Right forelimb (tissue), 1 donor: Measurements from ENCODE around the gene MYO1F.
"Not testable (repeated sequence)": the region's sequence is repeated elsewhere in the genome, so short reads cannot be mapped to it uniquely, and the experiment has no call there.

ENCODE experiments used
- DNase-seq: peaks from one replicate; pipeline ENCODE4 v3.0.0-alpha.2; 2018

MYO1F gene

DNA sequence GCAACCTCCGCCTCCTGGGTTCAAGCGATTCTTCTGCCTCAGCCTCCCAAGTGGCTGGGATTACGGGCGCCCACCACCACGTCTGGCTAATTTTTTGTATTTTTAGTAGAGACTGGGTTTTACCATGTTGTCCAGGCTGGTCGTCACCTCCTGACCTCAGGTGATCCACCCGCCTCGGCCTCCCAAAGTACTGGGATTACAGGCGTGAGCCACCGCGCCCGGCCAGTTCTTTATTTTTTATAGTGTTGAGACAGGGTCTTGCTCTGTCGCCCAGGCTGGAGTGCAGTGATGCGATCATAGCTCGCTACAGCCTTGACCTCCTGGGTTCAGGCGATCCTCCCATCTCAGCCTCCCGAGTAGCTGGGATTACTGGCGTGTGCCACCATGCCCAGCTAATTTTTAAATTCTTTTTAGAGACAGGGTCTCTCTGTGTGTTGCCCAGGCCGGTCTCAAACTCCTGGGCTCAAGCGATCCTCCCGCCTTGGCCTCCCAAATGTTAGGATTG, 62.7 kb downstream of the MYO1F start:
- DNase-seq, result not testable (repeated sequence)

DNA sequence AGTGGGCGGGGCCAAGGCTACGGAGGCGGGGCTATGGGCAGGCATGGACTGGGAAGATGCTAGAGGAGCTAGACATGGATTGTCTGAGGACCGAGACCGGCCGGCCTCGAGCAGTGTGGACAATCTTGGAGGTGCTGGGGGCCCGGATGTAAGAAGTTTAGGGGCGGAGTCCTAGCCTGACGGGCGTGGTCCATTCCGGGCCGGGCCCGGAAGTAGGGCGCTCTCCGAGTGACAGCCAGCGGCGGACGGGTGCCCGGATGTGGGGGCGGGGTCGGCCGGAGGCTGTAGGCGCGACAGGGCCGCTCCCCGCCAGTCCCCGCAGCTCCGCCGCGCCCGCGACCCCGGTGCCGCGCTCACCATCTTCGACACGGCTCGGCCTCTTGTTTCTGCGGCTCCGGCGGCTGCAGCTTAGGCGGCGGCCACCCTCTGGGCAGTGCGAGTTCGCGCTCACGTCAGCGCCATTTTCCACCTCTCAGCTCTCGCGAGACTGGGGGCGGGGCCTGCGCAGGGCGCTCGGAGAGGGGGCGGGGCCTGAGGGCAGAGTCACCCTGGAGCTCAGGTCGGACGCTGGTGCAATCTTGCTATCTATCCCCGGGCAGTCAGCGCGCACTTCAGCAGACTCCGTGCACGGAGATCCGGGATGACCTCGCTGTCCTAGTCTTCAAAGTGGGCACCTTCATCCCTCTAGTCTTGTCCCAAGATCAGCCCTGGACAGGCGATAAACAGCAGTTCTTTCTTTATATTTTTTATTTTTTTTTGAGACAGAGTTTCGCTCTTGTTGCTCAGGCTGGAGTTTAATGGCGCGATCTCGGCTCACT, 63.3 kb downstream of the MYO1F start, which contains the start of gene ZNF414:
ZNF414 (minus strand) TSS at position 481 of the 818 bp plus-strand sequence; CDS start at position 360, 121 bp downstream.
- DNase-seq, result peak; percentile 99

DNA sequence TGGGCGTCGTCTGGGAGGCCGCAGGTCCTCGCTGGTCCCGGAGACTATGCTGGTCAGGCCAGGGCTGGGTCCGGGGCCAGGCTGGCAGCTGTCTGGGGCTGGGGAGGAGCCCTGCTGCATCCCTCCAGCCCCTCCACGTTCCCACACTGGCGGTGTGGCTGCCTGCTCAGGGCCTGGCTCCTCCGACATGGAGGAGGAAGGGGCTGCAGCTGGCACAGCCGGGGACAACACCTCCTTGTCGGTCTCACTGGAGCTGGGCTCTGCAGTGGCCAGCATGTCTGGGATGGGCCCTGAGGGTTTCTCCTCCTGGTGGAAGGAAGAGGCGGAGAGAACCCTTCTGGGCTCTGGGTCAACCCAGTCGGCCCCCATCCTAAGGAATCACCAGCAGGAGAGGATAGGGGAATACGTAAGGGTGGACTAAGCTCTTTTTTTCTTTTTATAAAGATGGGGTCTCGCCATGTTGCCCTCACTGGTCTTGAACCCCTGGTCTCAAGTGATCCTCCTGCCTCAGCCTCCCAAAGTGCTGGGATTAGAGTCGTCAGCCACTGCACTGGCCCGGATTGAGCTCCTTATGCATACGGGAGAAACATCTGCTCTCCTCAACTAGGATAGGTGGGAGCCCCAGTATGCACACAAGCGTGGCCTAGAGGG, 64.1 kb downstream of the MYO1F start:
- DNase-seq, result no peak

DNA sequence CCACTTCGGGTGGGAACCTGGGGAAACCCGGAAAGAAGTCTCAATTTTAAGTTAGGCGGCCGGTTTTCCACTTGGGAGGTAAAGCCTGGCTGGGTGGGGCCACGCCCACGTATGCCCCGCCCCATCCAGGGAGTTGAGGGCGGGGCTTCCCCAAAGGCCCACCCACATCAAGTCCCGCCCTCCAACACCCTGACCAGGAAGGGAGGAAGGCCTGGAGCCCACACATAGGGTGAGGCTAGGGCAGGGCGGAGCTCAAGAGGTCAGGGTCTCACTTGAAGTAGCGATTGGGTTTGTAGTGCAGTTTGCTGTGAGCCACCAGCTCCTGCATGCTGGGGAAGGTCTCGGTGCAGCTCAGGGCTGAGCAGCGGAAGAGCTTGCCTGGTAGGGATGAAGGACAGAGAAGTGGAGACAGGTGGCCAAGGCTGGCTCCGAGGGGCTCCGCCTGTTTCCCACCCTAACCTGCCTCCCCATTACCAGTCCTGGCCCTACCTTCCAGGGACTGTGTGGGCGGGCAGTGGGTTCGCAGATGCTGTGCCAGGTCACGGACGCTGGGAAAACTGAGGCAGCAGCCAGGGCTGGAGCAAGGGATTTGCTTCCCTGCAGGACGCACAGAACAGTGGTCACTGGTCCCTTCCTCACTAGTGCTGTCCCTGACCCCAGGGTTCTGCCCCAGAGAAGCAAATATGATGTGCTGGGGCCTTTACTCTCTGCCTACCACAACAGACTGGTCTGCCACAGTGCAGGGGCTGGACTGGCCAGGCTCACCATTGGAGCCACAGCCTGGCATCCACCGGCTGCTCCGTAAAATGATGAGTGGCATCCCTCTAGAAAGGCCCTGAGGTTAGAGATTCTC, 64.9 kb downstream of the MYO1F start:
- no peak for DNase-seq

DNA sequence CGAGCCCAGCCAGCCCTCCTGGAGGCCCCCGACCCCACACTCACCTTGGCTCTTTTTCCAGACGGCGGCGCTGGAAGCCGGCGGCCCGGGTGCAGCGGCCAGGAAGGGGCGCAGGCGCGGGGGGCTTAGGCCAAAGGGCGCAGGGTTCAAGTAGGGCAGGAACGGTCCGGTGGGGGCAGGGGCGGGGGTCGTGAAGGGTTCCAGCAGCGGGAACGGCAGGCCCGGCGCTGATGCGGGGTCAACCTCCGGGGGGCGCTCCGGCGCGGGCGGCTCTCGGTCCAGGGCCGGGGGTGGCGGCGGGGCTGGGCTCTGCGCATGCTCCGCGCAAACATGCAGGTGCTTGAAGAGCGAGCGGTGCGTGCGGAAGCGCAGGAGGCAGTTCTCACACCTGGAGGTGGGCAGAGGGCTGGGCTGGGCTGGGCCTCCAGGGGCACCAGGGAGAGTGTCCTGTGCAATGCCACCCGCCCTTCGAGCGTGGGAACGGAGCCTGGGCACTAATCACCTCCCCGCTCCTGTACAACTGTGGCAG, 65.6 kb downstream of the MYO1F start:
- no peak for DNase-seq

DNA sequence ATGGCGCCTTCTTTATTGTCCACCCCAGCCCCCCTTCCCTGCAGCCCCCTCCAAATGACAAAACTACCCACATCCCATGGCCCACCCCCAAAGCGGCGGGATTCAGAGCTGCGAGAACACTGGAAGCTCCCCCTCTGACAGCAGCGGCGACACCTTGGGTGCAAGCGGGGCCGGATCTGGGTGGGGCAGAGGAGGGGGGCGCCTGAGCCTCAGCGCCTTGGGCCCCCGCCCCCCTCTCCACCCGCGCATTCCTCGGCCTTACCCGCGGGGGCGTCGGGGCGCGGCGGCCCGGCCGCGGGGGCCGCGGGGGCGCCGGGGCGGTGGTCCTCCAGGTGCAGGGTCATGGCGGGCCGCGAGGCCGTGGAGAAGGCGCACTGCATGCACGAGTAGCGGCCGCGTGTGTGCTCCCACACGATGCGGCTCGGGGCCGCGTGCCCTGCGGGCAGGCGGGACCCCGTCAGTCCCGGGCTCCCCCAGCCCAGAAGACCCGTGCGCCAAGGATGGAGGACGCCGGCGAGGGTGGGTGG, 66.6 kb downstream of the MYO1F start:
- no peak for DNase-seq

DNA sequence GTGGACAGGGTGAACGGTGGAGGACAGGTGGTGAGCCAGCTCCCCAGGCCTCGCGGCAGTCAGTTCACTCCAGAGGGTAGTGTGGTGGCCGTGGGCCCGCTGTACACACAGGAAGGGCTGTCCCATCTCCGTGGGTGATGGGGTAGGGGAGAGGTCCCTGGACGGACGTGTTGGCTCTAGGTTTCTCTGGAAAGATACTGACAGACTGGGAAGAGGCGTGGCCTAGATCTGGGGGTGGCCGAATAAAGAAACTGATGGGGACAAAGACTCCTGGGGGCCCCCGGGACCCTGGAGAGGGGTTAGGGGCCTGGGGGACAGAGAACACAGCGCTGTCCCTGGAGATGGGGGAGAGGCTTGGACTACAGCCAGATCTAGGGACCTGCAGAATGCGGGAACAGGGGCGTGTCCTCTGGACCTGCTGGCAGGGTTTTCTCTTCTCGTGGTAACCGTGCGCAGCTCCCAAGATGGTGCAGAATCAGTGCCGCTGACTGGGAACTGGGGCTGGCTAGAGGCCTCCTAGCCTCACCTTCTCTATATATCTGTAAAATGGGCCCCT, 70.8 kb downstream of the MYO1F start:
- DNase-seq, result no peak

DNA sequence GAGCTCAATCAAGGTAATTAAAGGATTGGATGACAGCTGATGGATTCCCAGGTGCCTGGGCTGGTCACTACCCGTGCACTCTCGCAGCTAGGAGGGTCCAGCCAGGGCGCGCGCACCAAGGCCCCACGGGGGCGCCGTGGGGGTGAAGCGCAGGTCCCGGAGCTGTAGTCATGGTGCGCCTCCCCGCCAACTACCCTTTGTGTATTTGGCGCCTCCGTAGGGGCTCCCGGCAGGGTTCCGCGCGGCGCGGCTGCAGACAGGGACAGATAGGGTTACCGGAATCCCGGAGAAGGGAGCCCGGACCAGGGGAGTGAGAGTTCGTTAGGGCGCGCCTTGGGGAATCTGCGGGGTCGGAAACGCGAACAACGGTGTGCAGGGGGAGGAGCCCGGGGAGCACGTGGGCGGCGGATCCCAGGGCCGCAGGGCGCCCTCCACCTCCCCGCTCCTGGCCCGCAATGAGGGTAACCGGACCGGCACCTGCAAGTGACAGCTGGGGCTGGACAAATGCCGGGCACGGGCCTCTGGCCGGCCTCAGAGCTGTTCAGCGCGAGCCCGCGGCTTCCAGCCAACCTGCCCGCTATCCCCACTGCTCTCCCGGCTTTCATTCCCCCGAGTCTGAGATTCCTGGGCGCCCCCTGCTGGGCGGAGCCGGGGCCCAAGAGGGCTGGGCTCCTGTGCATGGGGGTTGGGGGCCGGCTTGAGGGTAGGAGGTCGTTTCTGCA, 71.4 kb downstream of the MYO1F start:
- peak; percentile 85 for DNase-seq

DNA sequence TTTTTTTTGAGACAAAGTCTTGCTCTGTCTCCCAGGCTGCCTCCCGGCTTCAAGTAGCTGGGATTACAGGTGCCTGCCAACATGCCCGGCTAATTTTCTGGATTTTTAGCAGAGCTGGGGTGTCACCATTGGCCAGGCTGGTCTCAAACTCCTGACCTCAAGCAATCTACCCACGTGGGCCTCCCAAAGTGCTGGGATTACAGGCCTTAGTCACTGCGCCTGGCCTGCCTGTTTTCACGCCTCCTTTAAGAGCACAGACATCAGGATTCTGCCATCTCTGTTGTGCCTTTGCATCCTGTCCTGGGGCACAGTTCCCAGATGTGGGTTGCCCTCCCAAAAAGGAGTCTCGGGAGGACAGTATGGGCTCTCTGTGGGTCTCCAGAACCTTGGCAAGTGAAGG, 72.3 kb downstream of the MYO1F start:
- no peak for DNase-seq

DNA sequence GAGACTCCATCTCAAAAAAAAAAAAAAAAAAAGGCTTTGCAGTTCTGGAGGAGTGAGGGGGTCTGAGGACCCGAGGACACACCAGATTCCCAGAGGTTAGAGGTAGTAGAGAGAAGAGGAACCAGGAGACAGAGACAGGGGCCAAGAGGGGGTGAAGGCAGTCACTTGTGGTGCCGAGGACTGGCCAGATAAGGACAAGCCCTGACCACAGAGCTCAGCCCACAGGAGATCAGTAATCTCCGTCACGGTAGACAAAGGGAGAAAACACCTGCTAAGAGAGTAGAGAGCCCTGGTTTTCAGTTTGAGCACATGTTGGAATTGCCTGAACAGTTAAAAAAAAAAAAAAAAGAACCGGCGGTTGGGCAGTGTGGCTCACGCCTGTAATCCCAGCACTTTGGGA, 73.1 kb downstream of the MYO1F start:
- DNase-seq, result no peak

DNA sequence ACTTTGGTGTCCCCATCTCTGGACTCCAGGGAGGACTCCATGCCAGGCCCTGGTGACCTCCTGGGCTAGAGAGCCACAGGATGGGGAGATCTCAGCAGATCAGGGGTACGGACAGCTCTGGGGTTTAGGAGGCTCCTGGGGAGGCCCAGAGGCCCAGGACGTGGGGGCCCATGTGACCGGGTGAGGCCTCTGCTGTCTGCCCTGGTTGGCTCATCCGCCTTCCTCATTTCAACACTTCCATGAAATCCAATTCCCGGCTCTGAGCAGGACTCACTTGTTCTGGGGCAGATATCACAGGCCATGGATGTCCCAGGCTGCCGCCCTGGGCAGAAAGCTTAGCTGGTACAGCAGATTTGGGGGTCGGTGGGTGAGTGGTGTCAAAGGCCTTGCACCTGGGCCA, 73.7 kb downstream of the MYO1F start:
- DNase-seq, result no peak

DNA sequence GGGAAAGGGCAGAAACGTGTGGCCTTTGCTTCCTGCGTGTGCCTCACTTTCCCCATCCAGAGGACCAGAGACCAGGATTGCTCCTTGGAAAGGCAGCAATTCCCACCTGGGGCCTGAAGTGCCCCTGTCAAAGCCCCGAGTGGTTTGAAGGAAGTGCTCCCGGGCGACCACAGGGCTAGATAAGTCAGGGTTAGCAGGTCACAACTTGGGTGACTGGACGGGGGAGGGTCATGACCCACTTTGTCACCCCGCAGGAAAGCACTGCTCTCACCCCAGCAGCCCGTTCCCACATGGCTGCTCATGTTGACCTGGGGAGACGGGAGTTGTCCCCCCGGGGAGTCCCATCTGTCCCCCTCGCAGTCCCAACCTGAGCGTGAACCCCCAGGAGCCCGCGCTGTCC, 75.3 kb downstream of the MYO1F start:
- no peak for DNase-seq

DNA sequence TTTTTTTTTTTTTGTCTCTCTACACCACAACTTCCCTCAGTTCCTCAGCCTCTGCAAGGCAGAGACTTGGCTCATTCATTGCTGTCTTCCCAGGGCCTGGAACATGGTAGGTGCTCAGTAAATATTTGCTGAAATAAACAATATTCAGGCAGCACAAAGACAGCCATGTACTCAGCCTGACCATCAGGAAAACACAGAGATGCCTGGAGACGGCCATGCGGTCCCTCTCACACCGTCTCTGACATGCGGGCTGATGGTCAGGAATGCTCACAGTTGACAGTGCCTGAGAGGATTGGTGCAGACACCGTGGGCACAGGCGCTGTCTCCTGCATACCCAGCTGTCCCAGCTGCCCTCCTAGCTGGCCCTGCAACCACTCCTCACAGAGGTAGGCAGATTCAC, 75.7 kb downstream of the MYO1F start:
- no peak for DNase-seq

DNA sequence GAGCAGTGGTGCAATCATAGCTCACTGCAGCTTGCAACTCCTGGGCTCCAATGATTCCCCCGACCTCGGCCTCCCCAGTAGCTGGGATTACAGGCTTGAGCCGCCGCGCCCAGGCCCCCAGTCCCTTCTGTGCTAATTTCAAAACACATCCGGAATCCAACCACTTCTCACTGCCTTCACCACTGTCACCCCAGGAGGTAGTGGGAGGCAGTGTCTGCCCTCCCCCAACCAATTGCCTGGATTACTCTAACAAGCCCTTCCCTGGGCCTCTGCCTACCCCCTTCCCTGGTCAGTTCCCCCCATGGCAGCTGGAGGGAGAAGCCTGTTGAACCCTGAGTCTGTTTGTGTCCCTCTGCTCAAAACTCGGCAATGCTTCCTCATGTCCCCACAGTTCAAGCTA, 77.1 kb downstream of the MYO1F start:
- no peak for DNase-seq

DNA sequence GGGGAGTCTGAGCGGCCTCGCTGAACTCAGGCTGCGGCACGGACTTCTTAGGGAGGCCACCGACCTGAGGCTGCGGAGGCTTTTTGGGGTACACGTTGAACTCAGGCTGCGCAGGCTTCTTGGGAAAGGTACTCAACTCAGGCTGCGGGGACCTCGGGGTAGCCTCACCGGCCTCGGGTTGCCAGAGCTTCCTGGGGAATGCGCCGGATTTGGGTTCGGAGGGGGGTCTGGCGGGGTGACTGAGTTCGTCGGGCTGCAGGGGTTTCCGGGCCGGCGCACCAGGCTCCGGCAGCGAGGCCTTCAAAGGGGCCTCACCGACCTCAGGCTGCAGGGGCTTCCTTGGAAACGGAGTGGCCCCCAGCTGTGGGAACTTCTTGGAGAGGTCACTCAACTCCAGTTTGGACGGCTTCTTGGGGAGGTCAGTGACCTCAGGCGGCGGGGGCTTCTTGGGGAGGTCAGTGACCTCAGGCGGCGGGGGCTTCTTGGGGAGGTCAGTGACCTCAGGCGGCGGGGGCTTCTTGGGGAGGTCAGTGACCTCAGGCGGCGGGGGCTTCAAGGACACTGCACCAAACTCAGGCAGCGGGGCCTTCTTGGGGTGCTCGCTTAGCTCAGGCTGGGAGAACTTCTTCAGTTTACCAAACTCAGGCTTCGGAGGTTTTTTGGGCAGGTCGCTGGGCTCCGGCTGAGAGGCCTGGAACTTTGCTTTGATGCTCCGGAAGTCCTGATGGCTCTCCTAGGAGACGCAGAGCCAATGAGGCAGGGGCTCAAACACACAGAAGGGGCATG, 78.0 kb downstream of the MYO1F start:
- DNase-seq, result no peak

DNA sequence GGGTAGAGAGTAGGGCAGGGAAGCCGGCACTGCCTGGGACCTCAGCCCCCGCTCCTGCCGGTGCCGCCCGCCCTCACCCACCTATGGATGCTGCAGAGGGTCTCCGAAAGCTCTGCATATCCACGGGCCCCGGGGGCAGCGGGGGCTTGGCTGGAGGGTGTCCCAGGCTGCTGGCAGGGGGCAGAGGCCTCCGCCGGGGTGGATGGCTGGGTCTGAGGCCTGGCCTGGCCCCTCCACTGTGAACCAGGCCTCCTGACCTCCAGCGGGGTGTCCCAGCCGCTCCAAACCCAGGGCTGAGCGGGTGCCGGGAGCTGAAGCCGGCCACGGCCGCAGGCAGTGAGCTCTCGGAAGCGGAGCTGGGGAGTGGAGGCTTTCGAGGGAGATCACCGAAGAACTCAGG, 78.9 kb downstream of the MYO1F start:
- no peak for DNase-seq

DNA sequence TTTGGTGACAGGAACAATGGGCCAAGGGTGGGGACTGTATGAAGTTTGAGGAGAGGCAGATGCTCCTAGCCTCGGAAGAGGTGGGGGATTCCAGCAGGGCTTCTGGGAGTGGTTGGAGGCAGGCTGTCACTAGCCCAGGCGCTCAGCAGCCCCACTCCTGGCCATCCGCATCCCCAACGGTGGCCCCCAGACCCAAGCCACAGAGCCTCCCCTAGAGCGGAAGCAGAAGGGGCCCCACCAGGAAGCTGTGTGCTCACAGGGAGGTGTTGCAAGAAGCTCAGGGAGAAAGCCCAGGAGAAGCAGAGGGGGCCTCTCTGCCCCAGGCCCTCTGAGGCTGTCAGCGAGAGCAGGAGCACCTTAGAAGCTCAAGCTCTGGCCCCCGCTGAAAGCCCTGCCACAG, 83.1 kb downstream of the MYO1F start:
- no peak for DNase-seq

DNA sequence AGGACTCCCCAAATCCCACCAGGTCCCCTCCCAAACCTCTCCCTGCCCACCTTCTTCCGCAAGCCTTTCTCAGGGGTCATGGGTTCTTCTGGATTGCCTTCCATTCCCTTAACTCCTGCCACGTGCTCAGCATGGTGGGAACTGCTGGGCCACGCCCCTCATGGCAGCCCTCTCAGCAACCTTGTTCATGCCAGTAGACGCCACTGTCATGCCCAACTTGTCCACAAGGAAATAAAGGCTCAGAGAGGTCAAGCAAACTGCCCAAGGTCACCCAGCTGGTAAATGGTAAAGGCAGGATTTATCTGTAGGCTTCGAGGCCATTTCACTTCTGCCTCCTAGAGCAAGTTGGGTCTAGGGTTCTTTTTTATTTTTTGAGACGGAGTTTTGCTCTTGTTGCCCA, 85.7 kb downstream of the MYO1F start:
- DNase-seq, result no peak

DNA sequence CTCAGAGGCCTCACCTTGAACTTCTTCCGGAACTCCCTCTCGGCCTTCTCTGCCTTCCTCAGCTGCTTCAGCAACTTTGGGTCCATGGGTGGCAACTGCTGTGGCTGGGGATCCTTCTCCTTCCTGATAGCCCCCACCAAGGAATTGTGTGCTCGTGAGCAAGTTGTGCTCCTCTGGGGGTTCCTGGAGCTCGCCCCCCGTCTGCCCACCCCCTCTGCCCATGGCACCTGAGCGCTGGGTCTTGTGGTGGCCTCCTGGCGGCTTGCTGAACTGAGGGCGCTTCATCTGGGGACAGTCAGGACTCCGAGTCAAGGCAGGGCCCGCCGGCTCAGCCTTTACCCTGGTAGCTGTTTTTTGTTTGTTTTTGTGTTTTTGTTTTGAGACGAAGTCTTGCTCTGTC, 86.4 kb downstream of the MYO1F start:
- DNase-seq, result no peak

DNA sequence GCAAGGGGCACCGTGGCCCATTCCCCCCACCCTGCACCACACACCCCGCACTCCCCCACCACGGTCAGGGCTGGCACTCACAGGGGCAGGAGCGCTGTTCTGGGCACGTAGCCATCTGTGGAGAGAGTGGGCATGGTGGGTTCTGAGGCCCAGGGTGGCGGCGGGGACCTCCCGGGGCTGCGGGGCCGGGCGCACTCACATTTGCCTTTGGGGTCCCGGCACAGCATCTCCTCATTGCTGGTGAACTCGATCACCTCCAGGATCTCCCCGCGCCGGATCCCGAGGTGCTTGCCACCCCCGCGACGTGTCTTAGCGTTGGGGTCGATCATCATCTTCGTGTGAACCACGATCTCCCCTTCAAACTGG, 86.9 kb downstream of the MYO1F start:
- DNase-seq, result no peak
